ENCODE results near the gene LARGE2. TPM values are rescaled to one million over a fixed set of nuclear protein-coding genes. Genes with fewer than 3 reads are reported as not detected.

The LARGE2 gene
- total and polyA plus RNA-seq, 12 donors, result 0.23 to 0.42 TPM; not detected in 10

- peaks cover 15 to 63% (median 37%) of the 10 kb centered on the region in 9 donors for H3K4me1 ChIP-seq
- peaks cover 0 to 21% (median 11%) of the 10 kb centered on the region in 9 donors for H3K36me3 ChIP-seq
- no peak for DNase-seq
- no peak for ATAC-seq
- H3K27me3 ChIP-seq, result peaks cover 0 to 23% (median 19%) of the 10 kb centered on the region in 7 donors
- WGBS, 2 donors, result 73 to 74% methylated on average over 7 of the region's 7 CpGs
- peak overlapping the region in 9 of 10 donors; percentile 71 to 96 (median 89) for H3K27ac ChIP-seq
- TF ChIP-seq CTCF (IDR thresholded peaks at IDR 0.05), result no peak
- H3K9me3 ChIP-seq, result no peaks in the 10 kb centered on the region
- intact Hi-C loops (cut with DNase I), result loop anchor here in 5 of 10 donors (1.0 to 5.0 kb wide), 5 partner anchors 18 to 77 kb away; partner anchors contain the start of gene CRY2 (in 2 of the 5)
- peak overlapping the region in 8 of 10 donors; percentile 75 to 99 (median 94) for H3K4me3 ChIP-seq
These were observed 3.3 kb upstream of the LARGE2 start for GRCh38 chr11:45918962-45919675.

GRCh38 chr11:45919806-45920530, 2.5 kb upstream of the LARGE2 start:
- H3K36me3 ChIP-seq, result peaks cover 0 to 13% (median 2%) of the 10 kb centered on the region in 9 donors
- no peak for ATAC-seq
- no peaks in the 10 kb centered on the region for H3K9me3 ChIP-seq
- H3K27ac ChIP-seq, result peak overlapping the region in 6 of 10 donors; percentile 60 to 93 (median 91)
- peaks cover 0 to 31% (median 26%) of the 10 kb centered on the region in 7 donors for H3K27me3 ChIP-seq
- H3K4me3 ChIP-seq, result no peak overlapping the region
- peaks cover 15 to 63% (median 37%) of the 10 kb centered on the region in 9 donors for H3K4me1 ChIP-seq
- no peak for TF ChIP-seq CTCF (IDR thresholded peaks at IDR 0.05)
- intact Hi-C loops (cut with DNase I), result loop anchor here in 4 of 10 donors (2.0 to 5.0 kb wide), 4 partner anchors 19 to 78 kb away; partner anchors contain the start of gene CRY2 (in 1 of the 4)
- DNase-seq, result peak; percentile 50 to 59
- 79% methylated on average over 13 of the region's 13 CpGs for WGBS, 2 donors

- Histone ChIP-seq H3K27me3 (peaks cover 0 to 34% (median 27%) of the 10 kb centered on the region in 7 donors), H3K27ac (peak overlapping the region in 5 of 10 donors; percentile 37 to 71 (median 39)), H3K4me1 (peaks cover 15 to 61% (median 37%) of the 10 kb centered on the region in 9 donors), H3K36me3 (peaks cover 0 to 5% (median 0%) of the 10 kb centered on the region in 9 donors), H3K4me3 (no peak overlapping the region), H3K9me3 (no peaks in the 10 kb centered on the region)
- intact Hi-C loops (cut with DNase I), result no loop called here
- ATAC-seq (no peak), DNase-seq (no peak)
- no peak for TF ChIP-seq CTCF (IDR thresholded peaks at IDR 0.05)
- WGBS, 2 donors, result 83 to 91% methylated on average over 6 of the region's 6 CpGs
These were observed 1.7 kb upstream of the LARGE2 start for GRCh38 chr11:45920531-45921477.

Data from heart right ventricle (tissue), 16 donors.